Common myeloid progenitor, CD34-positive (primary cell): ENCODE results near the gene STK32B.
A peak's percentile ranks its signal among the peaks of the same experiment; 100 is the strongest.

Experiments
- CTCF ChIA-PET: fragments of 350-600 bp; sonication (Branson Sonifier 250); formaldehyde crosslinking; loops from one replicate; lab custom pipeline; 2021; ENCODE audit warnings: antibody characterized with exemption; lab: Charles Lee
- POLR2A ChIA-PET: fragments of 350-600 bp; sonication (Branson Sonifier 250); formaldehyde crosslinking; loops from one replicate; lab custom pipeline; 2021; ENCODE audit warnings: antibody characterized with exemption; lab: Charles Lee
- DNase-seq, 3 donors: peaks; one replicate each; pipeline versions ENCODE4 v3.0.0 to v3.0.0-alpha.2; 2013
- H3K27ac ChIP-seq, 2 experiments: 1 replicate in 1 of 2; 2 replicates in 1 of 2; pipeline ENCODE4 v1.7.0; 2013; ENCODE audit warnings: inconsistent platforms in 2 of 2, low read length in 2 of 2, mild to moderate bottlenecking in 2 of 2, low read depth in 1 of 2, moderate library complexity in 1 of 2; ENCODE audit not compliant: severe bottlenecking in 2 of 2, insufficient read depth in 1 of 2, poor library complexity in 1 of 2
- H3K27me3 ChIP-seq, 5 experiments: replicated peaks in 2 of 5; 1 replicate in 3 of 5; 2 replicates in 2 of 5; pipeline versions ENCODE4 v1.6.1 to v1.7.0; 2013; ENCODE audit warnings: low read length in 4 of 5, mild to moderate bottlenecking in 2 of 5, moderate library complexity in 2 of 5, inconsistent platforms in 1 of 5; ENCODE audit not compliant: insufficient read depth in 5 of 5, control insufficient read depth in 4 of 5
- H3K36me3 ChIP-seq, 4 experiments: 1 replicate in 2 of 4; 2 replicates in 2 of 4; pipeline versions ENCODE4 v1.6.1 to v1.7.0; 2013; ENCODE audit warnings: low read length in 3 of 4, control low read depth in 1 of 4, mild to moderate bottlenecking in 1 of 4; ENCODE audit not compliant: control insufficient read depth in 4 of 4, insufficient read depth in 4 of 4
- H3K4me1 ChIP-seq, 4 experiments: 1 replicate in 3 of 4; 2 replicates in 1 of 4; pipeline versions ENCODE4 v1.6.1 to v1.7.1; 2013; ENCODE audit warnings: low read length in 3 of 4, mild to moderate bottlenecking in 3 of 4, control low read depth in 1 of 4, inconsistent platforms in 1 of 4, moderate library complexity in 1 of 4; ENCODE audit not compliant: control insufficient read depth in 4 of 4, insufficient read depth in 4 of 4; ENCODE audit errors: control extremely low read depth in 1 of 4
- H3K4me3 ChIP-seq, 7 experiments: 1 replicate in 4 of 7; 2 replicates in 3 of 7; pipeline versions ENCODE4 v1.5.1 to v1.7.0; 2013; ENCODE audit warnings: mild to moderate bottlenecking in 7 of 7, low read length in 6 of 7, moderate library complexity in 6 of 7, inconsistent platforms in 2 of 7, low read depth in 2 of 7, control low read depth in 1 of 7; ENCODE audit not compliant: insufficient read depth in 4 of 7, control insufficient read depth in 1 of 7; ENCODE audit errors: extremely low read depth in 1 of 7
- H3K9me3 ChIP-seq, 5 experiments: 1 replicate in 4 of 5; 2 replicates in 1 of 5; pipeline versions ENCODE4 v1.6.1 to v1.7.1; 2013; ENCODE audit warnings: low read length in 4 of 5, mild to moderate bottlenecking in 2 of 5, inconsistent platforms in 1 of 5, low read depth in 1 of 5, moderate library complexity in 1 of 5; ENCODE audit not compliant: control insufficient read depth in 4 of 5, insufficient read depth in 2 of 5; ENCODE audit errors: control extremely low read depth in 1 of 5
- WGBS: methylation state at CpG from one replicate; pipeline ENCODE4 v1.1.5; 2013; ENCODE audit not compliant: insufficient coverage; 5-methylcytosine and 5-hydroxymethylcytosine counted together

STK32B gene

GRCh38 chr4:5124876-5125275, 73.6 kb downstream of the STK32B start:
- CTCF ChIA-PET = interaction anchor here (1.5 kb wide), 1 partner anchor 9 kb away, joined by 6 read pairs; no protein-coding TSS in a partner anchor
- no peak overlapping the region for H3K4me3 ChIP-seq
- 94% methylated on average over 1 of the region's 2 CpGs for WGBS
- H3K9me3 ChIP-seq = no peaks in the 10 kb centered on the region
- H3K27me3 ChIP-seq = no peaks in the 10 kb centered on the region
- DNase-seq = no peak
- H3K36me3 ChIP-seq = no peaks in the 10 kb centered on the region
- peaks cover 0 to 2% (median 0%) of the 10 kb centered on the region in 4 experiments for H3K4me1 ChIP-seq
- no peak overlapping the region for H3K27ac ChIP-seq
- POLR2A ChIA-PET = no interaction called here

- no peaks in the 10 kb centered on the region for H3K27me3 ChIP-seq
- DNase-seq = no peak
- no peak overlapping the region for H3K4me3 ChIP-seq
- no peaks in the 10 kb centered on the region for H3K36me3 ChIP-seq
- WGBS = 98% methylated on average over 5 of the region's 5 CpGs
- H3K4me1 ChIP-seq = peaks cover 0 to 2% (median 0%) of the 10 kb centered on the region in 4 experiments
- CTCF ChIA-PET = interaction anchor here (1.5 kb wide), 1 partner anchor 10 kb away, joined by 6 read pairs; no protein-coding TSS in a partner anchor
- no peaks in the 10 kb centered on the region for H3K9me3 ChIP-seq
- POLR2A ChIA-PET = no interaction called here
- no peak overlapping the region for H3K27ac ChIP-seq
Measured at GRCh38 chr4:5125321-5125720, 74.0 kb downstream of the STK32B start.

- H3K4me3 ChIP-seq = no peak overlapping the region
- POLR2A ChIA-PET = no interaction called here
- H3K36me3 ChIP-seq = peaks cover 0 to 2% (median 0%) of the 10 kb centered on the region in 4 experiments
- 88% methylated on average over 4 of the region's 5 CpGs for WGBS
- no peak overlapping the region for H3K27ac ChIP-seq
- CTCF ChIA-PET = interaction anchor here (0.9 to 1.5 kb wide), 3 partner anchors 10 to 16 kb away, joined by 3 to 6 read pairs (median 3); no protein-coding TSS in a partner anchor
- H3K4me1 ChIP-seq = peaks cover 0 to 2% (median 0%) of the 10 kb centered on the region in 4 experiments
- H3K9me3 ChIP-seq = peaks cover 0 to 5% (median 0%) of the 10 kb centered on the region in 5 experiments
- no peaks in the 10 kb centered on the region for H3K27me3 ChIP-seq
- no peak for DNase-seq
Measured at GRCh38 chr4:5126231-5126630, 75.0 kb downstream of the STK32B start.

- 100% methylated on average over 3 of the region's 5 CpGs for WGBS
- H3K4me3 ChIP-seq = no peak overlapping the region
- H3K4me1 ChIP-seq = peaks cover 0 to 2% (median 0%) of the 10 kb centered on the region in 4 experiments
- H3K27me3 ChIP-seq = no peaks in the 10 kb centered on the region
- ChIA-PET POLR2A (no interaction called here), CTCF (interaction anchor here (0.9 to 1.1 kb wide), 2 partner anchors 14 to 15 kb away, joined by 3 read pairs; no protein-coding TSS in a partner anchor)
- no peak overlapping the region for H3K27ac ChIP-seq
- DNase-seq = no peak
- peaks cover 0 to 2% (median 0%) of the 10 kb centered on the region in 4 experiments for H3K36me3 ChIP-seq
- H3K9me3 ChIP-seq = peaks cover 0 to 10% (median 0%) of the 10 kb centered on the region in 5 experiments
Measured at GRCh38 chr4:5126857-5127256, 75.6 kb downstream of the STK32B start.

- Histone ChIP-seq H3K27me3 (no peaks in the 10 kb centered on the region), H3K27ac (no peak overlapping the region), H3K9me3 (peaks cover 0 to 11% (median 0%) of the 10 kb centered on the region in 5 experiments), H3K4me1 (peaks cover 0 to 2% (median 0%) of the 10 kb centered on the region in 4 experiments), H3K36me3 (peaks cover 0 to 2% (median 0%) of the 10 kb centered on the region in 4 experiments), H3K4me3 (no peak overlapping the region)
- ChIA-PET CTCF (no interaction called here), POLR2A (no interaction called here)
- 93% methylated on average over 3 of the region's 7 CpGs for WGBS
- peak in 2 of 3 donors; percentile 5 to 21 for DNase-seq
Measured at GRCh38 chr4:5127556-5127955, 76.3 kb downstream of the STK32B start.

- ChIA-PET POLR2A (no interaction called here), CTCF (no interaction called here)
- no peak for DNase-seq
- H3K4me1 ChIP-seq = peaks cover 0 to 2% (median 0%) of the 10 kb centered on the region in 4 experiments
- no peak overlapping the region for H3K27ac ChIP-seq
- WGBS = 89% methylated on average over 5 of the region's 5 CpGs
- H3K36me3 ChIP-seq = peaks cover 0 to 2% (median 0%) of the 10 kb centered on the region in 4 experiments
- H3K27me3 ChIP-seq = no peaks in the 10 kb centered on the region
- H3K9me3 ChIP-seq = peaks cover 0 to 11% (median 0%) of the 10 kb centered on the region in 5 experiments
- H3K4me3 ChIP-seq = no peak overlapping the region
Measured at GRCh38 chr4:5128569-5128968, 77.3 kb downstream of the STK32B start.

- CTCF ChIA-PET = interaction anchor here (1.4 kb wide), 1 partner anchor 137 kb away, joined by 5 read pairs; no protein-coding TSS in a partner anchor
- Histone ChIP-seq H3K27ac (no peak overlapping the region), H3K9me3 (peaks cover 0 to 11% (median 0%) of the 10 kb centered on the region in 5 experiments), H3K4me3 (no peak overlapping the region), H3K36me3 (peaks cover 0 to 2% (median 0%) of the 10 kb centered on the region in 4 experiments), H3K4me1 (peaks cover 0 to 5% (median 2%) of the 10 kb centered on the region in 4 experiments), H3K27me3 (no peaks in the 10 kb centered on the region)
- POLR2A ChIA-PET = no interaction called here
- DNase-seq = no peak
- WGBS = no CpG with 5 or more reads among the region's 2 CpGs
Measured at GRCh38 chr4:5133201-5133600, 81.9 kb downstream of the STK32B start.
